ENCODE data around the gene CXCL1.

- TF ChIP-seq EZH2 (IDR thresholded peaks at IDR 0.05; ENCODE audit: low read length, unreplicated experiment): no peak
- no peak for TF ChIP-seq CTCF (conservative IDR thresholded peaks at IDR 0.05; ENCODE audit: low read depth, low read length)
Observed at GRCh38 chr4:73860181-73860580, 9.0 kb upstream of the CXCL1 start.
